HepG2 (cell line): ENCODE data around the gene ZCCHC18. TPM values are rescaled to one million over a fixed set of nuclear protein-coding genes. Genes with fewer than 3 reads are reported as not detected.

Source experiments
- ATF4 ChIP-seq, 2 experiments: fragments of 450-650 bp in 1 of 2; sonication (generic) in 1 of 2; formaldehyde crosslinking; IDR thresholded peaks; 2 replicates each; pipeline versions ENCODE4 v1.5.0 to v1.8.0; 2020 to 2022; ENCODE audit warnings: mild to moderate bottlenecking in 1 of 2, missing genetic modification reagents in 1 of 2
- HBP1 ChIP-seq: IDR thresholded peaks from 2 replicates; pipeline ENCODE4 v1.6.1; 2016; ENCODE audit warnings: low read depth, control low read depth
- HCFC1 ChIP-seq: fragments of 150-350 bp; IDR thresholded peaks from 2 replicates; pipeline ENCODE4 v1.6.1; 2014; ENCODE audit warnings: low read depth, low read length
- JUNB ChIP-seq: sonication (generic); formaldehyde crosslinking; IDR thresholded peaks from 2 replicates; pipeline ENCODE4 v1.8.0; 2022; ENCODE audit warnings: missing genetic modification reagents, mild to moderate bottlenecking, borderline replicate concordance
- NR2C2 ChIP-seq: sonication (generic); formaldehyde crosslinking; IDR thresholded peaks from 2 replicates; pipeline ENCODE4 v1.4.0; 2020; ENCODE audit warnings: missing genetic modification reagents, mild to moderate bottlenecking, moderate library complexity, borderline replicate concordance
- POLR2G ChIP-seq: fragments of 200-400 bp; formaldehyde crosslinking; IDR thresholded peaks from 2 replicates; pipeline ENCODE4 v1.6.1; 2018; ENCODE audit warnings: mild to moderate bottlenecking, low read depth, low read length, moderate library complexity
- TBX2 ChIP-seq: sonication (generic); formaldehyde crosslinking; IDR thresholded peaks from 2 replicates; pipeline ENCODE4 v1.5.0; 2020; ENCODE audit warnings: missing genetic modification reagents, mild to moderate bottlenecking, borderline replicate concordance
- UBTF ChIP-seq: sonication (generic); formaldehyde crosslinking; IDR thresholded peaks from 2 replicates; pipeline ENCODE4 v1.4.0; 2020; ENCODE audit warnings: mild to moderate bottlenecking, missing genetic modification reagents
- ZNF317 ChIP-seq: sonication (generic); formaldehyde crosslinking; IDR thresholded peaks from 2 replicates; pipeline ENCODE4 v1.5.0; 2020; ENCODE audit warnings: mild to moderate bottlenecking, missing genetic modification reagents
- ZNF446 ChIP-seq: sonication (generic); formaldehyde crosslinking; IDR thresholded peaks from 2 replicates; pipeline ENCODE4 v1.5.0; 2020; ENCODE audit warnings: mild to moderate bottlenecking, missing genetic modification reagents
- ZNF646 ChIP-seq: sonication (generic); formaldehyde crosslinking; IDR thresholded peaks from 2 replicates; pipeline ENCODE4 v1.9.0; 2021; ENCODE audit warnings: mild to moderate bottlenecking, missing genetic modification reagents
- ZSCAN29 ChIP-seq: sonication (generic); formaldehyde crosslinking; conservative IDR thresholded peaks from 2 replicates; pipeline ENCODE4 v1.4.0; 2020; ENCODE audit warnings: mild to moderate bottlenecking, missing genetic modification reagents
- ZZZ3 ChIP-seq: sonication (generic); formaldehyde crosslinking; IDR thresholded peaks from 2 replicates; pipeline ENCODE4 v1.4.0; 2020; ENCODE audit warnings: missing genetic modification reagents, mild to moderate bottlenecking, borderline replicate concordance
- polyA plus RNA-seq, 8 experiments: library from polyadenylated mRNA; depleted of rRNA in 3 of 8; stranded (reverse) in 7 of 8; unstranded in 1 of 8; fragments of >200 nt; fragmentation: Illumina TruSeq in 4 of 8; extraction: Trizol in 4 of 8; gene quantifications; 2 replicates each; pipeline versions ENCODE4 v1.2.1 to v1.2.3, GENCODE V29; 2011 to 2016; ENCODE audit warnings: low read depth in 4 of 8, missing spikeins in 1 of 8, mixed read lengths in 1 of 8; ENCODE audit not compliant: insufficient read depth in 1 of 8
- total RNA-seq, 5 experiments: library from RNA; depleted of rRNA; stranded (reverse); fragments of >200 nt; fragmentation: Illumina TruSeq; extraction: Trizol; gene quantifications; 2 replicates each; pipeline ENCODE4 v1.2.3, GENCODE V29; 2016; ENCODE audit warnings: low read depth in 1 of 5

Gene ZCCHC18
- total and polyA plus RNA-seq, 2 of the 13 experiments (the other 11 are each of a cell fraction or from before 2014, with no cell fraction given), result 0.18 to 0.33 TPM

GRCh38 chrX:104156630-104157529 is 44.6 kb downstream of the ZCCHC18 start, which contains the start of gene SLC25A53 (continued):
- TF ChIP-seq POLR2G (peak; percentile 60; the same call in 1 of the 2 replicates), JUNB (CRISPR knock-in tag) (0 out of 2 replicates have a peak, but pooled peaks have one; percentile 40), ATF4 (CRISPR knock-in tag; IDR thresholded peaks at IDR 0.05) (0 out of 4 replicates have a peak, but pooled peaks of 1 of the 2 experiments have one; percentile 18), ZSCAN29 (CRISPR knock-in tag) (no peak), HCFC1 (peak; percentile 55), ZNF446 (CRISPR knock-in tag) (0 out of 2 replicates have a peak, but pooled peaks have one; percentile 44), NR2C2 (CRISPR knock-in tag) (peak; percentile 93), TBX2 (CRISPR knock-in tag) (peak; percentile 54; the same call in 1 of the 2 replicates), UBTF (CRISPR knock-in tag) (peak; percentile 49; the same call in 1 of the 2 replicates), ZZZ3 (peak; percentile 75; the same call in 1 of the 2 replicates), HBP1 (peak; percentile 59; the same call in 1 of the 2 replicates), ZNF317 (CRISPR knock-in tag) (no peak), ZNF646 (0 out of 2 replicates have a peak, but pooled peaks have one; percentile 21)
